ENCODE measurements around the gene KDM1A. TPM values are rescaled to one million over a fixed set of nuclear protein-coding genes. Genes with fewer than 3 reads are reported as not detected.

KDM1A gene
- total RNA-seq, 1 donor from 2014 or later: 86.6 TPM

- intact Hi-C loops (cut with micrococcal nuclease): no loop called here
- DNase-seq: no peak
- H3K4me3 Mint-ChIP-seq: no peak overlapping the region
- H3K36me3 Mint-ChIP-seq (ENCODE audit: low read depth): peaks cover 5% of the 10 kb centered on the region
- H3K4me1 Mint-ChIP-seq: peaks cover 6% of the 10 kb centered on the region
- no peak overlapping the region for H3K27ac Mint-ChIP-seq
- no peaks in the 10 kb centered on the region for H3K27me3 Mint-ChIP-seq
- H3K9me3 Mint-ChIP-seq: no peaks in the 10 kb centered on the region
Measured at GRCh38 chr1:23132033-23132432, 112.8 kb downstream of the KDM1A start.

Other genes starting within 250 kb of the KDM1A start
- not detected in 2 replicates for gene LACTBL1, start 46.6 kb upstream of the KDM1A start, total RNA-seq
- gene TEX46, start 3.6 kb upstream of the KDM1A start, total RNA-seq: not detected in 2 replicates
- 21.6 and 23.2 TPM in 2 replicates for gene LUZP1, start 149.4 kb downstream of the KDM1A start, total RNA-seq
- gene HTR1D, start 198.0 kb downstream of the KDM1A start, total RNA-seq: not detected in 2 replicates

Measured in activated CD4-positive, alpha-beta T cell treated with anti-CD3 and anti-CD28 coated beads, Interleukin-2, amount 10 ng/mL, durations not matched to agents 24 days and 14 days (primary cell).